Naive thymus-derived CD8-positive, alpha-beta T cell (primary cell): Measurements from ENCODE around the gene SDF4. TPM values are rescaled to one million over a fixed set of nuclear protein-coding genes. Genes with fewer than 3 reads are reported as not detected.

Source experiments
- microRNA-seq: library from miRNA; unstranded; fragments of <30 nt; microRNA quantifications from one replicate; pipeline ENCODE4 v1.2.0, GENCODE V29; 2022; ENCODE audit warnings: borderline microRNAs expressed
- polyA plus RNA-seq, 3 donors: library from polyadenylated mRNA; unstranded; fragments of 300-500 nt; fragmentation: Illumina TruSeq; gene quantifications; one replicate each; pipeline ENCODE4 v1.2.3, GENCODE V29; 2021
- total RNA-seq, 8 experiments: library from RNA in 2 of 8; stranded (reverse) in 2 of 8; gene quantifications; one replicate each; pipeline ENCODE4 v1.2.3 and lab custom pipeline; 2021 to 2026

Gene SDF4
- total and polyA plus RNA-seq, 5 experiments from 2014 or later, result 73.8 to 115 (median 86.3) TPM

Small RNA genes within 50 kb of the gene (microRNA-seq; reads per million reads assigned to microRNA genes)
- gene MIR200A, result 12.0 reads per million, percentile 30 among the genes with 10 or more reads in this experiment
- 44.8 reads per million, percentile 52 among the genes with 10 or more reads in this experiment for gene MIR200B
- gene MIR429, result 2.4 reads per million

Other genes starting within 250 kb of the SDF4 start
- not detected for gene PERM1, start 249.9 kb downstream of the SDF4 start, total RNA-seq
- not detected for gene PERM1, start 249.9 kb downstream of the SDF4 start, polyA plus RNA-seq
- not detected for gene HES4, start 231.9 kb downstream of the SDF4 start, total RNA-seq
- gene HES4, start 231.9 kb downstream of the SDF4 start, polyA plus RNA-seq, result under 1 TPM in 1 of 3 donors, not detected in 2; 0.85 TPM
- 10 to 100 TPM; 30.3 to 30.7 TPM for gene ISG15, start 218.5 kb downstream of the SDF4 start, total RNA-seq
- gene ISG15, start 218.5 kb downstream of the SDF4 start, polyA plus RNA-seq, result 100 to 1,000 TPM; 133 to 220 (median 217) TPM
- 1 to 10 TPM; 6.2 to 6.4 TPM for gene AGRN, start 211.9 kb downstream of the SDF4 start, total RNA-seq
- gene AGRN, start 211.9 kb downstream of the SDF4 start, polyA plus RNA-seq, result under 1 TPM; 0.15 to 0.71 (median 0.47) TPM
- not detected for gene RNF223, start 157.7 kb downstream of the SDF4 start, total RNA-seq
- gene RNF223, start 157.7 kb downstream of the SDF4 start, polyA plus RNA-seq, result not detected
- gene C1orf159, start 115.9 kb downstream of the SDF4 start, total RNA-seq, result 10 to 100 TPM; 24.9 to 26.5 TPM
- gene C1orf159, start 115.9 kb downstream of the SDF4 start, polyA plus RNA-seq, result 10 to 100 TPM in 1 of 3 donors, 1 to 10 TPM in 2; 3.2 to 10.7 (median 6.2) TPM
- not detected for gene TTLL10, start 58.1 kb downstream of the SDF4 start, total RNA-seq
- not detected for gene TTLL10, start 58.1 kb downstream of the SDF4 start, polyA plus RNA-seq
- gene TNFRSF18, start 25.4 kb downstream of the SDF4 start, total RNA-seq, result 1 to 10 TPM; 1.5 to 1.6 TPM
- gene TNFRSF18, start 25.4 kb downstream of the SDF4 start, polyA plus RNA-seq, result 1 to 10 TPM in 1 of 3 donors, not detected in 2; 2.3 TPM
- under 1 TPM; 0.44 to 0.73 TPM for gene TNFRSF4, start 17.8 kb downstream of the SDF4 start, total RNA-seq
- under 1 TPM; 0.30 to 0.62 (median 0.30) TPM for gene TNFRSF4, start 17.8 kb downstream of the SDF4 start, polyA plus RNA-seq
- gene B3GALT6, start 236 bp upstream of the SDF4 start, total RNA-seq, result 10 to 100 TPM; 21.4 to 23.6 TPM
- gene B3GALT6, start 236 bp upstream of the SDF4 start, polyA plus RNA-seq, result 10 to 100 TPM in 2 of 3 donors, 1 to 10 TPM in 1; 8.8 to 24.6 (median 14.6) TPM
- 1 to 10 TPM; 5.0 to 7.1 TPM for gene C1QTNF12, start 14.7 kb upstream of the SDF4 start, total RNA-seq
- gene C1QTNF12, start 14.7 kb upstream of the SDF4 start, polyA plus RNA-seq, result under 1 TPM in 1 of 3 donors, not detected in 2; 0.22 TPM
- gene UBE2J2, start 41.9 kb upstream of the SDF4 start, total RNA-seq, result 100 to 1,000 TPM; 104 to 105 TPM
- 10 to 100 TPM; 84.7 to 92.9 (median 85.8) TPM for gene UBE2J2, start 41.9 kb upstream of the SDF4 start, polyA plus RNA-seq
- 10 to 100 TPM; 11.8 to 17.4 TPM for gene SCNN1D, start 48.4 kb upstream of the SDF4 start, total RNA-seq
- under 1 TPM in 2 of 3 donors, not detected in 1; 0.06 to 0.58 TPM for gene SCNN1D, start 48.4 kb upstream of the SDF4 start, polyA plus RNA-seq
- 10 to 100 TPM; 65.3 to 69.1 TPM for gene ACAP3, start 75.9 kb upstream of the SDF4 start, total RNA-seq
- 1 to 10 TPM; 2.0 to 6.7 (median 3.5) TPM for gene ACAP3, start 75.9 kb upstream of the SDF4 start, polyA plus RNA-seq
- 10 to 100 TPM; 19.6 to 23.4 TPM for gene PUSL1, start 76.6 kb upstream of the SDF4 start, total RNA-seq
- gene PUSL1, start 76.6 kb upstream of the SDF4 start, polyA plus RNA-seq, result 10 to 100 TPM; 14.5 to 18.2 (median 17.7) TPM
- 100 to 1,000 TPM; 171 to 174 TPM for gene INTS11, start 92.7 kb upstream of the SDF4 start, total RNA-seq
- gene INTS11, start 92.7 kb upstream of the SDF4 start, polyA plus RNA-seq, result 10 to 100 TPM; 51.7 to 65.1 (median 59.9) TPM
- 10 to 100 TPM; 25.5 to 25.9 TPM for gene CPTP, start 92.8 kb upstream of the SDF4 start, total RNA-seq
- gene CPTP, start 92.8 kb upstream of the SDF4 start, polyA plus RNA-seq, result 10 to 100 TPM in 2 of 3 donors, 1 to 10 TPM in 1; 9.3 to 19.9 (median 11.6) TPM
- 1 to 10 TPM; 2.7 to 3.0 TPM for gene TAS1R3, start 99.3 kb upstream of the SDF4 start, total RNA-seq
- gene TAS1R3, start 99.3 kb upstream of the SDF4 start, polyA plus RNA-seq, result under 1 TPM in 1 of 3 donors, not detected in 2; 0.10 TPM
- 10 to 100 TPM; 41.9 to 53.3 TPM for gene DVL1, start 117.4 kb upstream of the SDF4 start, total RNA-seq
- gene DVL1, start 117.4 kb upstream of the SDF4 start, polyA plus RNA-seq, result 1 to 10 TPM in 2 of 3 donors, under 1 TPM in 1; 0.99 to 2.0 (median 1.4) TPM
- 1 to 10 TPM; 7.4 to 7.7 TPM for gene MXRA8, start 126.6 kb upstream of the SDF4 start, total RNA-seq
- 10 to 100 TPM in 2 of 3 donors, 1 to 10 TPM in 1; 7.4 to 22.0 (median 19.7) TPM for gene MXRA8, start 126.6 kb upstream of the SDF4 start, polyA plus RNA-seq
- 10 to 100 TPM; 68.0 to 70.3 TPM for gene AURKAIP1, start 143.2 kb upstream of the SDF4 start, total RNA-seq
- 100 to 1,000 TPM; 146 to 169 (median 168) TPM for gene AURKAIP1, start 143.2 kb upstream of the SDF4 start, polyA plus RNA-seq
- 100 to 1,000 TPM; 399 to 406 TPM for gene CCNL2, start 167.3 kb upstream of the SDF4 start, total RNA-seq
- gene CCNL2, start 167.3 kb upstream of the SDF4 start, polyA plus RNA-seq, result 10 to 100 TPM; 13.4 to 28.1 (median 13.7) TPM
- gene MRPL20, start 175.3 kb upstream of the SDF4 start, total RNA-seq, result 100 to 1,000 TPM; 162 to 165 TPM
- 100 to 1,000 TPM; 203 to 233 (median 224) TPM for gene MRPL20, start 175.3 kb upstream of the SDF4 start, polyA plus RNA-seq
- not detected for gene ANKRD65, start 189.3 kb upstream of the SDF4 start, total RNA-seq
- not detected for gene ANKRD65, start 189.3 kb upstream of the SDF4 start, polyA plus RNA-seq
- not detected for gene VWA1, start 203.7 kb upstream of the SDF4 start, total RNA-seq
- not detected for gene VWA1, start 203.7 kb upstream of the SDF4 start, polyA plus RNA-seq
- under 1 TPM; 0.49 to 0.70 TPM for gene ATAD3C, start 217.7 kb upstream of the SDF4 start, total RNA-seq
- 1 to 10 TPM in 2 of 3 donors, under 1 TPM in 1; 0.04 to 3.1 (median 2.1) TPM for gene ATAD3C, start 217.7 kb upstream of the SDF4 start, polyA plus RNA-seq
- 10 to 100 TPM; 47.3 to 50.9 TPM for gene ATAD3B, start 239.8 kb upstream of the SDF4 start, total RNA-seq
- 1 to 10 TPM; 2.4 to 5.6 (median 2.6) TPM for gene ATAD3B, start 239.8 kb upstream of the SDF4 start, polyA plus RNA-seq